ENCODE data around the gene CYB5B.

CYB5B gene

GRCh38 chr16:69448470-69449193, 24.2 kb downstream of the CYB5B start:
- no peak for DNase-seq

- no peak for DNase-seq
Measured at GRCh38 chr16:69451166-69451565, 26.7 kb downstream of the CYB5B start.

- no peak for DNase-seq
Measured at GRCh38 chr16:69453936-69454335, 29.5 kb downstream of the CYB5B start.

- DNase-seq, result no peak
Measured at GRCh38 chr16:69463876-69464275, 39.5 kb downstream of the CYB5B start.

GRCh38 chr16:69465083-69465721, 40.8 kb downstream of the CYB5B start:
- DNase-seq, result peak; percentile 72

GRCh38 chr16:69465881-69466280, 41.5 kb downstream of the CYB5B start:
- DNase-seq, result no peak

- DNase-seq, result no peak
Measured at GRCh38 chr16:69466547-69466946, 42.1 kb downstream of the CYB5B start.

GRCh38 chr16:69467080-69467479, 42.7 kb downstream of the CYB5B start:
- DNase-seq, result no peak

- DNase-seq, result no peak
Measured at GRCh38 chr16:69467531-69468204, 43.2 kb downstream of the CYB5B start.

- peak; percentile 40 for DNase-seq
Measured at GRCh38 chr16:69469807-69470561, 45.6 kb downstream of the CYB5B start.

GRCh38 chr16:69471121-69471520, 46.7 kb downstream of the CYB5B start:
- no peak for DNase-seq

- DNase-seq, result no peak
Measured at GRCh38 chr16:69474408-69474807, 50.0 kb downstream of the CYB5B start.

GRCh38 chr16:69476920-69477443, 52.6 kb downstream of the CYB5B start:
- DNase-seq, result no peak

GRCh38 chr16:69477546-69477945, 53.1 kb downstream of the CYB5B start:
- no peak for DNase-seq

GRCh38 chr16:69478685-69479084, 54.3 kb downstream of the CYB5B start:
- no peak for DNase-seq

GRCh38 chr16:69479775-69480174, 55.4 kb downstream of the CYB5B start:
- no peak for DNase-seq

- no peak for DNase-seq
Measured at GRCh38 chr16:69481901-69482341, 57.5 kb downstream of the CYB5B start.

- no peak for DNase-seq
Measured at GRCh38 chr16:69482410-69482991, 58.1 kb downstream of the CYB5B start.

GRCh38 chr16:69483611-69484010, 59.2 kb downstream of the CYB5B start:
- no peak for DNase-seq

GRCh38 chr16:69485361-69485760, 60.9 kb downstream of the CYB5B start:
- DNase-seq, result no peak

- DNase-seq, result no peak
Measured at GRCh38 chr16:69485816-69486215, 61.4 kb downstream of the CYB5B start.

- no peak for DNase-seq
Measured at GRCh38 chr16:69486272-69486671, 61.9 kb downstream of the CYB5B start.

GRCh38 chr16:69486724-69487123, 62.3 kb downstream of the CYB5B start:
- DNase-seq, result no peak
